GM18867 (cell line): ENCODE data around the gene RPTOR.
"Not testable (repeated sequence)": the region's sequence is repeated elsewhere in the genome, so short reads cannot be mapped to it uniquely, and the experiment has no call there.

Source experiments
- ATAC-seq: cut with Tn5 transposase; IDR thresholded peaks from one replicate; pipeline ENCODE4 v1.9.1; 2021; ENCODE audit warnings: mild to moderate bottlenecking, moderate library complexity; ENCODE audit not compliant: unreplicated experiment

RPTOR gene

DNA sequence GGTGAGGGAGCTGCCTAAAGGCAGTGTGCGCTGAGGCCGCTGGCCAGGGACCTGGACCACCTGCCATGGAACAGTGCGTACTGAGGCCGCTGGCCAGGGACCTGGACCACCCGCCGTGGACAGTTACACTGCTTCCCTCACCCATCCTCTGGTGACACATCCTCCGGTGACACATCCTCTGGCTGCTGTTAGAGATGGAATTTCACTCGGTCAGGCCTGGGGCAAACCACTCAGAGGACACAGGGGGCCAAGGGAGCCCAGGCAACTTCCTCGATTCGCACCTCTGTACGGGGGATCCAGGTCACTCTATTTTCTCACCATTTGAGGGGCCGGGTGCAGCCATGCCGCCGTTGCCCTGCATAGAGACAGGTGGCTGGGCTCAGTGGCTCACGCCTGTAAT, 32.4 kb upstream of the RPTOR start:
- no peak for ATAC-seq

- ATAC-seq = no peak
These were observed 31.4 kb upstream of the RPTOR start for GRCh38 chr17:80513201-80513600.

- no peak for ATAC-seq
These were observed 30.7 kb upstream of the RPTOR start for GRCh38 chr17:80513892-80514291.

DNA sequence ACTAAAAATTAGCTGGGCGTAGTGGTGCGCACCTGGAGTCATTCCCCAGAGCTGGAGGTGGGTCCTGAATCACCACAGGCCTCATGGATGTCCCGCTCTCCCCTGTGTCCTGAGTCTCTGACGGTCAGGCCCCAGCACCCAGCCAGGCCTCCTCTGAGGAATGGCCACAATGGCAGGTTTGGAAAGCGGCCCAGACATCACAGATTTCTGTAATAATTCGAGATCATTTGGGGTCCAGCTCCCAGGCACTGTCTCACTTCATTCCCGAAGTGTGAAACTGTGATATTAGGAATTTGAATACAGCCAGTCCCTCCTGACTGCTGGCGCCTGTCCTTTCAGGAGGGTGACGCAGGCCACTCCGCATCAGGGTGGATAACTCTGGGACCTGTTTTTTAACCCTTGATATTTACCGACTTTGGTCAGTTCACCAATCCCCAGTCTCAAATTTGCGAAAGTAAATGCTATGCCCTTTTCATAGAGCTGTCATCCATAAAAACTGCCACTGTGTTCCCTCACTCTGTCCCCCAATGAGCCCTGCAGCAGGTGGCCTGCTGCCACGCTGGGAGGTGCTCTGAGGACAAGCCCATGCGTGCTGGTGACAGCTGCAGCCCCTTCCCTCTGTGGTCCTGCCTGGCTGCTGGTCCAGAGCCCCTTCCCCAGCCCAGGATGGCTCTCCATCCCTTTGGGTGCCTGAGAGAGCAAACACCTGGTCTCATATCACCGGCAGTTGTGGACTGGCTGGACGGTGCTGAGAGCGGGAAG, 28.3 kb upstream of the RPTOR start:
- no peak for ATAC-seq

GRCh38 chr17:80517641-80518040, 27.0 kb upstream of the RPTOR start:
- no peak for ATAC-seq

GRCh38 chr17:80518392-80518791, 26.2 kb upstream of the RPTOR start:
- ATAC-seq = no peak

- no peak for ATAC-seq
These were observed 25.4 kb upstream of the RPTOR start for GRCh38 chr17:80519091-80519781.

DNA sequence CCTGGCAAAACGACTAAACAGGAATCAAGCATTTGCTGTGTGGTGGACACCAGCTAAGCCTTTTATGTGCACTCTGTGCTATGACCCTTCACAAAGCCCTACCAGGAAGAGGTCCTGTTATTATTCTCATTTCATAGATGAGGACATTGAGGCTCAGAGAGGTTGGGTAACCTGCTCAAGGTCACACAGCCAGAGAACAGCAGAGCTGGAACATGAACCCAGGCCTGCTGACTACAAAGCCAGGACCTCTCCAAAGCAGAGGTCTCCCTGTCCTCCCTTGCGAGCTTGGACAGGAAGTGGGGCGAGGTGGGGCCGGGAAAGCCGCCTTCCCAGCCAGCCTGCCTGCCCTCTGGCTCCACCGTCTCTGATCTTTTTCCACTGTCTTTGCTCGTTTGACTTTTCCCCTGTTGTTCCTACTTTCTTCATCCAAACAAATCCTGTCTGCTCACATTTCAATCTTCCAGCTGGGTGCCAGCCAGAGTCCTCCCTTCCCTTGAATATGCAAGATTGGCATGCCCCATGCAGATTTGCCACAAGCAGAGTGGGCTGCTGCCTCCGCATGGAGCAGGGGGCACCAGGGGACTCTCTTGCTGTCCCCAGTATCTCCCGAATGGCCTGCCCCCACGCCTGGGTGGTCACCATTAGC, 23.7 kb upstream of the RPTOR start:
- no peak for ATAC-seq

GRCh38 chr17:80523054-80523744, 21.4 kb upstream of the RPTOR start:
- ATAC-seq = no peak

DNA sequence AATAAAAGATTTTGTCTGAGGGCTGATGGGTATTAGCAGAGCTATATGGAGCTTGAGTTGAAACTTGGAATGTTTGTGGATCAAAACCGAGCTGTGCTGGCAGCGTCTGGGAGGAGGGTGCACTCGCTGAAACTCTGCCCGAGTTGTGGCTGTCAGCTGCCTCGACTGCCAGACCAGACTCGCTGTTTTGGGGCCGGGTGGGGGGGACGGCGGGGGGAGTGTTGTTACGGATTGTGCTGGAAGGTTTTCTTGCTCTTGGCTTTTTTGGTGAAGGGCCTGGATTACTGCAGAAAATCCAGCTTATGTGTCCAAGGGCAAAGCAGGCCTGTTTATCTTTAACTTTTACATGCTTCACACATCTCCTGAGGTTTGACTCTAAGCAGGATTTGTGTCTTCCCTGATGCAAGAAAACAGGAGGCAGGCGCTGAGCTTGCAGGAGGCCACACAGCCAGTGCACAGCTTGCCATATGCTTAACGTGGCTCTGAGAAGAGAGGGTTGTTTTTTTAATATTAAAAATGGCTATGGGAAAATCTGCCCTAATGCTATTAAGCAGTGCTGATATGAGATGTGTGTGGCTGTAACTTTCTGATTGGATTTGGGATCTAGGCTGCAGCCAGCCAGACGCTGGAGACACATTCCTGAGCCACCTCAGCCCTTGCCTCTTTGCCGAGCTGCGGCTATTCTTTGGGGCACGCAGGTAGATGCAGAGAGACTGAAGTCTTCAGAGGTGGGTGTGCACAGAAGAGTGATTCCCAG, 20.5 kb upstream of the RPTOR start:
- ATAC-seq = no peak

- no peak for ATAC-seq
These were observed 18.3 kb upstream of the RPTOR start for GRCh38 chr17:80526116-80526910.

- ATAC-seq = no peak
These were observed 17.5 kb upstream of the RPTOR start for GRCh38 chr17:80527016-80527645.

GRCh38 chr17:80528536-80528935, 16.1 kb upstream of the RPTOR start:
- no peak for ATAC-seq

- ATAC-seq = no peak
These were observed 15.3 kb upstream of the RPTOR start for GRCh38 chr17:80529104-80529903.

GRCh38 chr17:80529904-80530292, 14.7 kb upstream of the RPTOR start:
- no peak for ATAC-seq

- ATAC-seq = no peak
These were observed 13.2 kb upstream of the RPTOR start for GRCh38 chr17:80531400-80531799.

DNA sequence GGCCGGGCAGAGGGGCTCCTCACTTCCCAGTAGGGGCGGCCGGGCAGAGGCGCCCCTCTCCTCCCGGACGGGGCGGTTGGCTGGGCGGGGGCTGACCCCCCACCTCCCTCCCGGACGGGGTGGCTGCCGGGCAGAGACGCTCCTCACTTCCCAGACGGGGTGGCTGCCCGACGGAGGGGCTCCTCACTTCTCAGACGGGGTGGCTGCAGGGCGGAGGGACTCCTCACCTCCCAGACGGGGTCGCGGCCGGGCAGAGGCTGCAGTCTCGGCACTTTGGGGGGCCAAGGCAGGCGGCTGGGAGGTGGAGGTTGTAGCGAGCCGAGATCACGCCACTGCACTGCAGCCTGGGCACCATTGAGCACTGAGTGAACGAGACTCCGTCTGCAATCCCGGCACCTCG, 7.3 kb upstream of the RPTOR start:
- not testable (repeated sequence) for ATAC-seq

DNA sequence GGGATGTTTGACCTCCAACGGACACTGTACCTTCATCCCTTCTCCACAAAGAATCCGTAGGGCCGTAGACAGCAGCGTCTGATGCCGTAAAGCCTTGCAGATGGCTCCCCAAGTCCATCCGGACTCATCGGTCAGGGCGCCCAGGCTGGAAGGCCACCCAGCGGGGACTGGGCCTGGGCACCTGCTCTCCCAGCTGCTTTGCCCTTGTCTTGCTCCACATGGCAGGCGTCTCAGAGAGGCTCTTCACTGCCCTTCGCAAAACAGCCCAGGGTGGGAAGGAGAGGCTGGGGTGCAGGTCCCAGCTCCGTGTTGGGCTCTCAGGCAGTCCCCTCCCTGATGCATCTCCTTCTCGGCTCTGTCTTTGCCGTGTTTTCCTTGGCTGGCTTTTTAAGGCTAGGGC, 6.2 kb upstream of the RPTOR start:
- ATAC-seq = no peak
